Measurements from ENCODE around the gene MORC3. TPM values are rescaled to one million over a fixed set of nuclear protein-coding genes. Genes with fewer than 3 reads are reported as not detected.

The MORC3 gene
- total RNA-seq, 2 experiments from 2014 or later: 23.0 to 34.3 TPM

DNA sequence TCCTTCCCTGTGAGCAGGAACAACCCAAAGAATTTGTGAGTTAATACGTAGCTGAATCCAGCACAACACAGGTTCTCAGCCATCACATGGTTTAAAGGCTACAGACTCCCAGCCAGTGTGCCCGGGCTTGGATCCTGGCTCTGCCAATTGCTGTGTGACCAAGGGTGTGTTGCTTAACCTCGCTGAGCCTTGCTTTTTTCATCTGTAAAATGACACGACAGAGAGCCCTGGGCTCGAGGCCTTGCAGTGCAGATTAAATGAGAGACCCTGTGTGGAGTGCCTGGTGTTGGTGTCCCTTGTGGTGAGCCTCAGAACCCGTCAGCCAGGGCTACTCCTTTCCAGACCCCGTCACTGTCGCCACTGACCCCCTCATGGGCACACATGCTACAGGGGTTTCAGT lies 104.6 kb downstream of the MORC3 start:
- no peaks in the 10 kb centered on the region for H3K9me2 ChIP-seq (ENCODE audit: insufficient read depth, low read length)
- H3K27ac ChIP-seq (ENCODE audit: low read depth, low read length, poor library complexity, severe bottlenecking): no peak overlapping the region
- H3K36me3 ChIP-seq (ENCODE audit: insufficient read depth, low read length): no peaks in the 10 kb centered on the region
- POLR2A ChIA-PET: no interaction called here
- no peaks in the 10 kb centered on the region for H3K79me2 ChIP-seq (ENCODE audit: insufficient read depth, low read depth, low read length)
- CTCF ChIA-PET (ENCODE audit: unreplicated experiment): no interaction called here
- no peak overlapping the region for H3K4me3 ChIP-seq (ENCODE audit: low read depth, low read length, poor library complexity, severe bottlenecking)
- no peak overlapping the region for H3K4me2 ChIP-seq (ENCODE audit: low read length)
- no peaks in the 10 kb centered on the region; the same call in 1 of the 2 replicates for H4K20me1 ChIP-seq (ENCODE audit: insufficient read depth, low read length)
- no peak for DNase-seq (ENCODE audit: low spot score)
- intact Hi-C loops (cut with micrococcal nuclease; ENCODE audit: unreplicated experiment): loop anchor here (5.0 kb wide), 2 partner anchors 163 to 503 kb away; no protein-coding TSS in a partner anchor
- H3K9me3 ChIP-seq (ENCODE audit: low read length): no peaks in the 10 kb centered on the region
- H2AFZ ChIP-seq (ENCODE audit: low read length): no peak overlapping the region
- H3K4me1 ChIP-seq (ENCODE audit: insufficient read depth, low read length, poor library complexity, severe bottlenecking): no peaks in the 10 kb centered on the region
- no TSS peak for BruUV-seq (replicated peaks)
- TF ChIP-seq, protein P1, sequence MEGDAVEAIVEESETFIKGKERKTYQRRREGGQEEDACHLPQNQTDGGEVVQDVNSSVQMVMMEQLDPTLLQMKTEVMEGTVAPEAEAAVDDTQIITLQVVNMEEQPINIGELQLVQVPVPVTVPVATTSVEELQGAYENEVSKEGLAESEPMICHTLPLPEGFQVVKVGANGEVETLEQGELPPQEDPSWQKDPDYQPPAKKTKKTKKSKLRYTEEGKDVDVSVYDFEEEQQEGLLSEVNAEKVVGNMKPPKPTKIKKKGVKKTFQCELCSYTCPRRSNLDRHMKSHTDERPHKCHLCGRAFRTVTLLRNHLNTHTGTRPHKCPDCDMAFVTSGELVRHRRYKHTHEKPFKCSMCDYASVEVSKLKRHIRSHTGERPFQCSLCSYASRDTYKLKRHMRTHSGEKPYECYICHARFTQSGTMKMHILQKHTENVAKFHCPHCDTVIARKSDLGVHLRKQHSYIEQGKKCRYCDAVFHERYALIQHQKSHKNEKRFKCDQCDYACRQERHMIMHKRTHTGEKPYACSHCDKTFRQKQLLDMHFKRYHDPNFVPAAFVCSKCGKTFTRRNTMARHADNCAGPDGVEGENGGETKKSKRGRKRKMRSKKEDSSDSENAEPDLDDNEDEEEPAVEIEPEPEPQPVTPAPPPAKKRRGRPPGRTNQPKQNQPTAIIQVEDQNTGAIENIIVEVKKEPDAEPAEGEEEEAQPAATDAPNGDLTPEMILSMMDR (conservative IDR thresholded peaks at IDR 0.05; ENCODE audit: low read length): no peak
- no peak for TF ChIP-seq EZH2phosphoT487 (IDR thresholded peaks at IDR 0.05; ENCODE audit: borderline replicate concordance, low read depth, low read length)

DNA sequence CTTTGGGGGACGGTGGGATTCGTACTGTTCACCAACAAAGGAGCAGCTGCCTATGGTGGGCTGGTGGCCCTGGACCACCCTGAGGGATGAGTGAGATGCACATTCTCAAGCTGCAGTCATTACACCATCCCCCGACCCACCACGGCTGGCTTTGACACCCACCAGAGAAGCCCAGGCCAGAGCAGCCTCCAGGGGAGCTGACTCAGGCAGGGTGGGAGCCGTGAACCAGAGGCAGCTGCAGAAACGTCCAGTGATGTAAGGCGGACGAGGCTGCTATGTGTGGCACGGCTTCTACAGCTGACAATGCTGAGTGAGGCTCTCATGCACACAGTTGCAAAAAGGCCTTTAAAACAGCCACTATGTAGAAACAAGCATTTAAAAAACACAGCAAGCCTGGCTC lies 105.3 kb downstream of the MORC3 start:
- H3K9me2 ChIP-seq (ENCODE audit: insufficient read depth, low read length): no peaks in the 10 kb centered on the region
- H3K4me2 ChIP-seq (ENCODE audit: low read length): no peak overlapping the region
- no peak overlapping the region for H2AFZ ChIP-seq (ENCODE audit: low read length)
- BruUV-seq (replicated peaks): no TSS peak
- intact Hi-C loops (cut with micrococcal nuclease; ENCODE audit: unreplicated experiment): no loop called here
- no peak overlapping the region for H3K4me3 ChIP-seq (ENCODE audit: low read depth, low read length, poor library complexity, severe bottlenecking)
- H3K36me3 ChIP-seq (ENCODE audit: insufficient read depth, low read length): no peaks in the 10 kb centered on the region
- no peaks in the 10 kb centered on the region for H4K20me1 ChIP-seq (ENCODE audit: insufficient read depth, low read length)
- H3K79me2 ChIP-seq (ENCODE audit: insufficient read depth, low read depth, low read length): no peaks in the 10 kb centered on the region
- CTCF ChIA-PET (ENCODE audit: unreplicated experiment): no interaction called here
- POLR2A ChIA-PET: no interaction called here
- H3K4me1 ChIP-seq (ENCODE audit: insufficient read depth, low read length, poor library complexity, severe bottlenecking): no peaks in the 10 kb centered on the region
- H3K9me3 ChIP-seq (ENCODE audit: low read length): no peaks in the 10 kb centered on the region
- no peak overlapping the region for H3K27ac ChIP-seq (ENCODE audit: low read depth, low read length, poor library complexity, severe bottlenecking)
- no peak for DNase-seq (ENCODE audit: low spot score)
- no peak for TF ChIP-seq EZH2phosphoT487 (IDR thresholded peaks at IDR 0.05; ENCODE audit: borderline replicate concordance, low read depth, low read length)
- TF ChIP-seq, protein P1 (conservative IDR thresholded peaks at IDR 0.05; ENCODE audit: low read length): no peak

Small RNAs within 50 kb of the gene (small RNA-seq; reads per million reads assigned to genes)
- not detected for gene ATP5MFP1

Other genes with a start within 250 kb of the MORC3 start
- gene CBR3, start 185.1 kb upstream of the MORC3 start, total RNA-seq (2014; rRNA removed; shearing (Covaris generic)): not detected in 2 replicates
- not detected in 2 replicates for gene CBR3, start 185.1 kb upstream of the MORC3 start, total RNA-seq (2022)
- 4.2 and 4.9 TPM in 2 replicates for gene DOP1B, start 163.4 kb upstream of the MORC3 start, total RNA-seq (2014; rRNA removed; shearing (Covaris generic))
- 9.2 and 9.7 TPM in 2 replicates for gene DOP1B, start 163.4 kb upstream of the MORC3 start, total RNA-seq (2022)
- gene CHAF1B, start 65.2 kb downstream of the MORC3 start, total RNA-seq (2014; rRNA removed; shearing (Covaris generic)): 8.7 and 9.9 TPM in 2 replicates
- gene CHAF1B, start 65.2 kb downstream of the MORC3 start, total RNA-seq (2022): 21.5 and 24.0 TPM in 2 replicates
- gene CLDN14, start 159.9 kb downstream of the MORC3 start, total RNA-seq (2014; rRNA removed; shearing (Covaris generic)): not detected in 2 replicates
- gene CLDN14, start 159.9 kb downstream of the MORC3 start, total RNA-seq (2022): not detected in 2 replicates

Data from OCI-LY7 (cell line).